Right lobe of liver (tissue), 4 donors: ENCODE measurements around the gene TSPAN5.

Source experiments
- CTCF ChIP-seq, 4 donors: fragments of 200-600 bp in 3 of 4; fragments of 450-650 bp in 1 of 4; IDR thresholded peaks; one replicate each; pipeline versions ENCODE4 v1.5.1 to v1.8.0; 2016 to 2022; ENCODE audit warnings: antibody characterized with exemption in 4 of 4, mild to moderate bottlenecking in 2 of 4
- POLR2A ChIP-seq: fragments of 450-650 bp; IDR thresholded peaks from one replicate; pipeline ENCODE4 v1.6.1; 2017; ENCODE audit warnings: antibody characterized with exemption, mild to moderate bottlenecking
- donor health status: DM: no; HTN: no; CAD: no.
- donor health status: DM: no; HTN: no; CAD: no.
- donor health status: DM: no; HTN: yes; CAD: no.

- no peak for TF ChIP-seq CTCF (IDR thresholded peaks at IDR 0.05)
- no peak for TF ChIP-seq POLR2A
Measured at GRCh38 chr4:98653890-98654867, 4.2 kb downstream of the TSPAN5 start.
